ENCODE results near the gene DNAJB1.

DNA sequence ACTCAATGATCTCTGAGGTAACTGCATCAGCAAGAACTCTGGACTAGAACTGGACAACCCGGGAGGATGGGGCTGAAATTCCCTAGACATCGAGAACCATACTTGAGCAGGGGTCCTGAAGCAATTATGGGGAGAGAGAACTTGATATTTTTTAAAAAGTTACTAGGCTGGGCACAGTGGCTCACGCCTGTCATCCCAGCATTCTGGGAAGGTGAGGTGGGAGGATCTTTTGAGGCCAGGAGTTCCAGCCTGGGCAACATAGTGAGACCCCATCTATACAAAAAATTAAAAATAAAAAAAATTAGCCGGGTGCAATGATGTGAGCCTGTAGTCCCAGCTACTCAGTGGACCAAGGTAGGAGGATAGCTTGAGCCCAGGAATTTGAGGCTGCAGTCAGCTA is 2.3 kb upstream of the DNAJB1 start:
- TF ChIP-seq, protein P1, sequence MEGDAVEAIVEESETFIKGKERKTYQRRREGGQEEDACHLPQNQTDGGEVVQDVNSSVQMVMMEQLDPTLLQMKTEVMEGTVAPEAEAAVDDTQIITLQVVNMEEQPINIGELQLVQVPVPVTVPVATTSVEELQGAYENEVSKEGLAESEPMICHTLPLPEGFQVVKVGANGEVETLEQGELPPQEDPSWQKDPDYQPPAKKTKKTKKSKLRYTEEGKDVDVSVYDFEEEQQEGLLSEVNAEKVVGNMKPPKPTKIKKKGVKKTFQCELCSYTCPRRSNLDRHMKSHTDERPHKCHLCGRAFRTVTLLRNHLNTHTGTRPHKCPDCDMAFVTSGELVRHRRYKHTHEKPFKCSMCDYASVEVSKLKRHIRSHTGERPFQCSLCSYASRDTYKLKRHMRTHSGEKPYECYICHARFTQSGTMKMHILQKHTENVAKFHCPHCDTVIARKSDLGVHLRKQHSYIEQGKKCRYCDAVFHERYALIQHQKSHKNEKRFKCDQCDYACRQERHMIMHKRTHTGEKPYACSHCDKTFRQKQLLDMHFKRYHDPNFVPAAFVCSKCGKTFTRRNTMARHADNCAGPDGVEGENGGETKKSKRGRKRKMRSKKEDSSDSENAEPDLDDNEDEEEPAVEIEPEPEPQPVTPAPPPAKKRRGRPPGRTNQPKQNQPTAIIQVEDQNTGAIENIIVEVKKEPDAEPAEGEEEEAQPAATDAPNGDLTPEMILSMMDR (conservative IDR thresholded peaks at IDR 0.05; ENCODE audit: low read depth in 2 of 2), result no peak
- no peak for TF ChIP-seq CREB1 (CRISPR knock-in tag; IDR thresholded peaks at IDR 0.05; ENCODE audit: low read depth)

All from GM23338 (cell line).